Smooth muscle cell (in vitro differentiated cells): Measurements from ENCODE around the gene HOMER3. TPM values are rescaled to one million over a fixed set of nuclear protein-coding genes. Genes with fewer than 3 reads are reported as not detected.

Source experiments
- DNase-seq: peaks from one replicate; lab custom pipeline; 2025; ENCODE audit not compliant: unreplicated experiment; lab: John Stamatoyannopoulos, UW
- H2AFZ ChIP-seq: fragments of 200-600 bp; sonication (generic); 2 replicates; pipeline ENCODE4 v1.6.0; 2016; ENCODE audit warnings: antibody characterized with exemption, low read depth, mild to moderate bottlenecking
- H3F3A ChIP-seq: fragments of 200-600 bp; sonication (generic); 2 replicates; pipeline ENCODE4 v1.6.0; 2017; ENCODE audit warnings: antibody characterized with exemption, low read depth
- H3K27ac ChIP-seq: fragments of 200-600 bp; sonication (generic); 2 replicates; pipeline ENCODE4 v1.5.1; 2016; ENCODE audit warnings: low read depth, mild to moderate bottlenecking
- H3K27me3 ChIP-seq: fragments of 200-600 bp; sonication (generic); 2 replicates; pipeline ENCODE4 v1.6.1; 2016; ENCODE audit warnings: low read depth, mild to moderate bottlenecking
- H3K36me3 ChIP-seq: fragments of 200-600 bp; sonication (generic); 2 replicates; pipeline ENCODE4 v1.5.1; 2016; ENCODE audit warnings: low read depth
- H3K4me1 ChIP-seq: fragments of 200-600 bp; sonication (generic); 2 replicates; pipeline ENCODE4 v1.5.1; 2016; ENCODE audit warnings: low read depth
- H3K4me2 ChIP-seq: fragments of 200-600 bp; sonication (generic); 2 replicates; pipeline ENCODE4 v1.6.0; 2016; ENCODE audit warnings: mild to moderate bottlenecking
- H3K4me3 ChIP-seq: fragments of 200-600 bp; sonication (generic); 2 replicates; pipeline ENCODE4 v1.5.1; 2016; ENCODE audit warnings: mild to moderate bottlenecking
- H3K79me2 ChIP-seq: fragments of 200-600 bp; sonication (generic); 2 replicates; pipeline ENCODE4 v1.6.0; 2016; ENCODE audit warnings: low read depth, mild to moderate bottlenecking
- H3K9ac ChIP-seq: fragments of 200-600 bp; sonication (generic); 2 replicates; pipeline ENCODE4 v1.6.0; 2016; ENCODE audit warnings: low read depth
- H3K9me3 ChIP-seq: fragments of 200-600 bp; sonication (generic); replicated peaks from 2 replicates; pipeline ENCODE4 v1.5.1; 2016; ENCODE audit warnings: low read depth
- H4K20me1 ChIP-seq: fragments of 200-600 bp; sonication (generic); 2 replicates; pipeline ENCODE4 v1.6.0; 2016; ENCODE audit warnings: low read depth
- CTCF ChIP-seq: fragments of 200-600 bp; sonication (generic); IDR thresholded peaks from 2 replicates; pipeline ENCODE4 v1.5.1; 2017; ENCODE audit warnings: borderline replicate concordance, mild to moderate bottlenecking, antibody characterized with exemption; ENCODE audit not compliant: insufficient read depth, poor library complexity, severe bottlenecking
- WGBS: methylation state at CpG from one replicate; pipeline ENCODE4 v1.1.7; 2016; ENCODE audit warnings: low lambda C conversion rate; 5-methylcytosine and 5-hydroxymethylcytosine counted together
- polyA plus RNA-seq: library from polyadenylated mRNA; unstranded; fragments of >200 nt; fragmentation: Nextera tagmentation; extraction: Ambion mirVana; gene quantifications from 2 replicates; pipeline ENCODE4 v1.2.1, GENCODE V29; 2016
- total RNA-seq: library from RNA; depleted of rRNA; stranded (reverse); fragments of >200 nt; gene quantifications from 2 replicates; pipeline ENCODE4 v1.2.3, GENCODE V29; 2014

HOMER3 gene
- total and polyA plus RNA-seq, 2 experiments from 2014 or later = 37.4 to 88.1 TPM

- no peaks in the 10 kb centered on the region for H3K27me3 ChIP-seq
- DNase-seq = no peak
- H3K9me3 ChIP-seq = no peaks in the 10 kb centered on the region
- H3K4me2 ChIP-seq = no peak overlapping the region
- no peaks in the 10 kb centered on the region for H4K20me1 ChIP-seq
- H3F3A ChIP-seq = no peaks in the 10 kb centered on the region
- H2AFZ ChIP-seq = no peak overlapping the region
- H3K79me2 ChIP-seq = peaks cover 5% of the 10 kb centered on the region
- H3K4me1 ChIP-seq = no peaks in the 10 kb centered on the region
- WGBS = 87% methylated on average over 9 of the region's 9 CpGs
- no peak overlapping the region for H3K9ac ChIP-seq
- H3K27ac ChIP-seq = no peak overlapping the region
- TF ChIP-seq CTCF = no peak
- H3K4me3 ChIP-seq = no peak overlapping the region
- H3K36me3 ChIP-seq = no peaks in the 10 kb centered on the region
These were observed 4.3 kb upstream of the HOMER3 start for GRCh38 chr19:18945297-18945696.

GRCh38 chr19:18943465-18943864 lies 2.4 kb upstream of the HOMER3 start:
- peaks cover 6% of the 10 kb centered on the region for H3K4me1 ChIP-seq
- no peak for TF ChIP-seq CTCF
- H3K9me3 ChIP-seq = no peaks in the 10 kb centered on the region
- 98% methylated on average over 4 of the region's 4 CpGs for WGBS
- H3K79me2 ChIP-seq = peaks cover 20% of the 10 kb centered on the region
- no peaks in the 10 kb centered on the region for H3F3A ChIP-seq
- no peak overlapping the region for H3K4me3 ChIP-seq
- H3K36me3 ChIP-seq = no peaks in the 10 kb centered on the region
- H2AFZ ChIP-seq = no peak overlapping the region
- no peak overlapping the region for H3K4me2 ChIP-seq
- H3K9ac ChIP-seq = no peak overlapping the region
- peaks cover 14% of the 10 kb centered on the region for H4K20me1 ChIP-seq
- no peak for DNase-seq
- no peaks in the 10 kb centered on the region for H3K27me3 ChIP-seq
- no peak overlapping the region for H3K27ac ChIP-seq

- H3K9ac ChIP-seq = no peak overlapping the region
- H3K9me3 ChIP-seq = no peaks in the 10 kb centered on the region
- peaks cover 20% of the 10 kb centered on the region for H3K79me2 ChIP-seq
- H2AFZ ChIP-seq = no peak overlapping the region
- H3K27me3 ChIP-seq = no peaks in the 10 kb centered on the region
- H4K20me1 ChIP-seq = peaks cover 14% of the 10 kb centered on the region
- H3K36me3 ChIP-seq = no peaks in the 10 kb centered on the region
- no peak for DNase-seq
- WGBS = 87% methylated on average over 6 of the region's 6 CpGs
- no peak for TF ChIP-seq CTCF
- H3K4me2 ChIP-seq = no peak overlapping the region
- no peaks in the 10 kb centered on the region for H3F3A ChIP-seq
- no peak overlapping the region for H3K4me3 ChIP-seq
- no peak overlapping the region for H3K27ac ChIP-seq
- peaks cover 6% of the 10 kb centered on the region for H3K4me1 ChIP-seq
These were observed 1.7 kb upstream of the HOMER3 start for GRCh38 chr19:18942692-18943091.

GRCh38 chr19:18941628-18942354 lies 774 bp upstream of the HOMER3 start:
- Histone ChIP-seq H3K79me2 (peaks cover 20% of the 10 kb centered on the region), H4K20me1 (peaks cover 14% of the 10 kb centered on the region), H3K27me3 (no peaks in the 10 kb centered on the region), H3K27ac (no peak overlapping the region), H3F3A (no peaks in the 10 kb centered on the region), H3K4me1 (peaks cover 6% of the 10 kb centered on the region), H2AFZ (no peak overlapping the region), H3K4me2 (peak overlapping the region; percentile 54), H3K9ac (no peak overlapping the region), H3K36me3 (no peaks in the 10 kb centered on the region), H3K4me3 (no peak overlapping the region), H3K9me3 (no peaks in the 10 kb centered on the region)
- TF ChIP-seq CTCF = no peak
- no peak for DNase-seq
- WGBS = 69% methylated on average over 18 of the region's 18 CpGs
